CD4-positive, alpha-beta T cell (primary cell): ENCODE data around the gene BICRAL. TPM values are rescaled to one million over a fixed set of nuclear protein-coding genes. Genes with fewer than 3 reads are reported as not detected.

Source experiments
- ATAC-seq: fragments of 200-7000 bp; cut with Tn5 transposase; one replicate; pipeline ENCODE4 v1.10.0; 2022; ENCODE audit warnings: mild to moderate bottlenecking; ENCODE audit not compliant: poor library complexity
- CTCF ChIA-PET: fragments of 350-600 bp; sonication (Branson Sonifier 250); formaldehyde crosslinking; loops from one replicate; lab custom pipeline; 2021; ENCODE audit warnings: antibody characterized with exemption, inconsistent platforms; lab: Charles Lee
- POLR2A ChIA-PET: fragments of 350-600 bp; sonication (Branson Sonifier 250); formaldehyde crosslinking; loops from one replicate; lab custom pipeline; 2021; ENCODE audit warnings: antibody characterized with exemption, inconsistent platforms; lab: Charles Lee
- DNase-seq, 14 experiments: peaks; one replicate each; pipeline ENCODE4 v3.0.0-alpha.2; 2013 to 2020; ENCODE audit warnings: mixed read lengths in 2 of 14
- H3K27ac ChIP-seq, 2 donors: one replicate each; pipeline versions ENCODE4 v1.5.1 to v1.7.0; 2013; ENCODE audit warnings: low read length in 2 of 2, low read depth in 1 of 2, mild to moderate bottlenecking in 1 of 2
- H3K27me3 ChIP-seq, 2 experiments: 1 replicate in 1 of 2; 2 replicates in 1 of 2; pipeline versions ENCODE4 v1.6.1 to v1.7.0; 2013; ENCODE audit warnings: low read length in 2 of 2, control low read depth in 1 of 2, mild to moderate bottlenecking in 1 of 2, moderate library complexity in 1 of 2; ENCODE audit not compliant: insufficient read depth in 2 of 2, control insufficient read depth in 1 of 2
- H3K36me3 ChIP-seq: one replicate; pipeline ENCODE4 v1.6.1; 2013; ENCODE audit warnings: low read length, control low read depth; ENCODE audit not compliant: insufficient read depth
- H3K4me1 ChIP-seq: one replicate; pipeline ENCODE4 v1.6.1; 2013; ENCODE audit warnings: low read length, control low read depth; ENCODE audit not compliant: insufficient read depth
- H3K4me3 ChIP-seq: one replicate; pipeline ENCODE4 v1.5.1; 2013; ENCODE audit warnings: mild to moderate bottlenecking, low read length, moderate library complexity
- H3K9me3 ChIP-seq, 2 experiments: 1 replicate in 1 of 2; 2 replicates in 1 of 2; pipeline versions ENCODE4 v1.6.1 to v1.7.0; 2013; ENCODE audit warnings: low read length in 2 of 2, mild to moderate bottlenecking in 2 of 2, control low read depth in 1 of 2, moderate library complexity in 1 of 2; ENCODE audit not compliant: control insufficient read depth in 1 of 2, insufficient read depth in 1 of 2
- H3K27ac Mint-ChIP-seq: one replicate; pipeline ENCODE4 v1.8.0; 2020; ENCODE audit warnings: mixed read lengths
- H3K27me3 Mint-ChIP-seq: one replicate; pipeline ENCODE4 v1.8.0; 2021; ENCODE audit warnings: mixed read lengths
- H3K36me3 Mint-ChIP-seq: one replicate; pipeline ENCODE4 v1.8.0; 2021; ENCODE audit warnings: low read depth, mixed read lengths
- H3K4me1 Mint-ChIP-seq: one replicate; pipeline ENCODE4 v1.8.0; 2021; ENCODE audit warnings: low read depth, mixed read lengths
- H3K4me3 Mint-ChIP-seq: one replicate; pipeline ENCODE4 v1.8.0; 2020; ENCODE audit warnings: mild to moderate bottlenecking, mixed read lengths
- H3K9me3 Mint-ChIP-seq: one replicate; pipeline ENCODE4 v1.8.0; 2020; ENCODE audit warnings: mixed read lengths
- CTCF ChIP-seq: fragments of 200-600 bp; IDR thresholded peaks from one replicate; pipeline ENCODE4 v1.8.0; 2022; ENCODE audit warnings: antibody characterized with exemption, mild to moderate bottlenecking
- intact Hi-C, 2 experiments: fragments of 100-400 bp; cut with DNase I in 1 of 2; cut with micrococcal nuclease in 1 of 2; formaldehyde crosslinking; loops; one replicate each; pipeline versions ENCODE4 v1.15.1 to v1.9.0; 2023 to 2025; cut with DNase I, micrococcal nuclease
- total RNA-seq, 174 experiments: library from RNA in 2 of 174; stranded (reverse) in 2 of 174; gene quantifications; one replicate each; pipeline ENCODE4 v1.2.3 and lab custom pipeline; 2021 to 2026

Gene BICRAL
- total RNA-seq, 2 experiments from 2014 or later = 15.0 to 15.8 TPM

GRCh38 chr6:42846505-42846904 is 64.7 kb downstream of the BICRAL start:
- H3K36me3 Mint-ChIP-seq = peaks cover 42% of the 10 kb centered on the region
- peak overlapping the region; percentile 36 for H3K27ac Mint-ChIP-seq
- POLR2A ChIA-PET = interaction anchor here (1.1 to 2.5 kb wide), 3 partner anchors 63 to 100 kb away, joined by 4 to 9 read pairs (median 9); partner anchors contain the start of gene TBCC
- Histone ChIP-seq H3K27ac (no peak overlapping the region), H3K4me3 (no peak overlapping the region), H3K27me3 (no peaks in the 10 kb centered on the region), H3K36me3 (peaks cover 17% of the 10 kb centered on the region), H3K9me3 (no peaks in the 10 kb centered on the region), H3K4me1 (no peaks in the 10 kb centered on the region)
- CTCF ChIA-PET = no interaction called here
- intact Hi-C loops = no loop called here
- no peaks in the 10 kb centered on the region for H3K9me3 Mint-ChIP-seq
- DNase-seq = no peak
- peaks cover 13% of the 10 kb centered on the region for H3K4me1 Mint-ChIP-seq
- H3K27me3 Mint-ChIP-seq = no peaks in the 10 kb centered on the region
- no peak overlapping the region for H3K4me3 Mint-ChIP-seq
- ATAC-seq = no peak
- TF ChIP-seq CTCF = no peak

GRCh38 chr6:42848700-42849099 is 66.8 kb downstream of the BICRAL start:
- DNase-seq (no peak), ATAC-seq (no peak)
- TF ChIP-seq CTCF = no peak
- CTCF ChIA-PET = no interaction called here
- Mint-ChIP-seq H3K36me3 (peaks cover 51% of the 10 kb centered on the region), H3K27ac (no peak overlapping the region), H3K4me1 (peaks cover 10% of the 10 kb centered on the region), H3K27me3 (no peaks in the 10 kb centered on the region), H3K4me3 (no peak overlapping the region), H3K9me3 (no peaks in the 10 kb centered on the region)
- Histone ChIP-seq H3K36me3 (peaks cover 30% of the 10 kb centered on the region), H3K9me3 (no peaks in the 10 kb centered on the region), H3K27ac (no peak overlapping the region), H3K4me3 (no peak overlapping the region), H3K27me3 (no peaks in the 10 kb centered on the region), H3K4me1 (no peaks in the 10 kb centered on the region)
- intact Hi-C loops = no loop called here
- POLR2A ChIA-PET = interaction anchor here (2.4 kb wide), 1 partner anchor 103 kb away, joined by 9 read pairs; the partner anchor contains the start of gene TBCC

- H3K9me3 ChIP-seq = no peaks in the 10 kb centered on the region
- DNase-seq (no peak), ATAC-seq (no peak)
- no peaks in the 10 kb centered on the region for H3K27me3 ChIP-seq
- intact Hi-C loops = no loop called here
- ChIA-PET CTCF (interaction anchor here (1.6 kb wide), 1 partner anchor 190 kb away, joined by 3 read pairs; no protein-coding TSS in a partner anchor), POLR2A (interaction anchor here (1.9 kb wide), 1 partner anchor 105 kb away, joined by 9 read pairs; the partner anchor contains the start of gene TBCC)
- Mint-ChIP-seq H3K4me1 (peaks cover 5% of the 10 kb centered on the region), H3K4me3 (no peak overlapping the region), H3K9me3 (no peaks in the 10 kb centered on the region), H3K27ac (no peak overlapping the region), H3K36me3 (peaks cover 57% of the 10 kb centered on the region), H3K27me3 (no peaks in the 10 kb centered on the region)
- H3K4me1 ChIP-seq = no peaks in the 10 kb centered on the region
- no peak overlapping the region for H3K27ac ChIP-seq
- H3K36me3 ChIP-seq = peaks cover 52% of the 10 kb centered on the region
- TF ChIP-seq CTCF = no peak
- H3K4me3 ChIP-seq = no peak overlapping the region
Measured at GRCh38 chr6:42851599-42851998, 69.7 kb downstream of the BICRAL start.
